Activated CD4-positive, alpha-beta T cell treated with anti-CD3 and anti-CD28 coated beads for 36 hours (primary cell): ENCODE measurements around the gene BCL2L13. TPM values are rescaled to one million over a fixed set of nuclear protein-coding genes. Genes with fewer than 3 reads are reported as not detected.
A peak's percentile ranks its signal among the peaks of the same experiment; 100 is the strongest.
"Not testable (repeated sequence)": the region's sequence is repeated elsewhere in the genome, so short reads cannot be mapped to it uniquely, and the experiment has no call there.

Source experiments
- ATAC-seq: fragments of 200-7000 bp; cut with Tn5 transposase; one replicate; pipeline ENCODE4 v1.10.0; 2021; ENCODE audit warnings: mild to moderate bottlenecking, moderate library complexity
- CTCF ChIA-PET: fragments of 350-600 bp; sonication (Branson Sonifier 250); formaldehyde crosslinking; loops from one replicate; lab custom pipeline; 2021; ENCODE audit warnings: antibody characterized with exemption; lab: Charles Lee
- POLR2A ChIA-PET: fragments of 350-600 bp; sonication (Branson Sonifier 250); formaldehyde crosslinking; loops from one replicate; lab custom pipeline; 2021; ENCODE audit warnings: antibody characterized with exemption, inconsistent platforms; lab: Charles Lee
- DNase-seq: peaks from one replicate; pipeline ENCODE4 v3.0.0-alpha.2; 2020
- H3K27ac Mint-ChIP-seq: one replicate; pipeline ENCODE4 v1.8.0; 2021; ENCODE audit warnings: mixed read lengths
- H3K27me3 Mint-ChIP-seq: one replicate; pipeline ENCODE4 v1.8.0; 2021; ENCODE audit warnings: mixed read lengths
- H3K36me3 Mint-ChIP-seq: one replicate; pipeline ENCODE4 v1.8.0; 2021; ENCODE audit warnings: low read depth, mixed read lengths
- H3K4me1 Mint-ChIP-seq: one replicate; pipeline ENCODE4 v1.8.0; 2021; ENCODE audit warnings: mixed read lengths
- H3K4me3 Mint-ChIP-seq: one replicate; pipeline ENCODE4 v1.8.0; 2021; ENCODE audit warnings: mild to moderate bottlenecking, moderate library complexity, mixed read lengths
- H3K9me3 Mint-ChIP-seq: one replicate; pipeline ENCODE4 v1.8.0; 2021; ENCODE audit warnings: low read depth, mixed read lengths
- intact Hi-C, 2 experiments: fragments of 100-400 bp; cut with DNase I in 1 of 2; cut with micrococcal nuclease in 1 of 2; formaldehyde crosslinking; loops; one replicate each; pipeline versions ENCODE4 v1.14.2 to v1.15.1; 2022 to 2024; cut with DNase I, micrococcal nuclease
- total RNA-seq, 2 experiments: library from RNA; stranded (reverse); gene quantifications; one replicate each; pipeline ENCODE4 v1.2.3, GENCODE V29; 2021

Gene BCL2L13
- total RNA-seq, 2 experiments from 2014 or later = 34.1 to 34.5 TPM

- intact Hi-C loops = loop anchor here (1.0 to 5.0 kb wide), 10 partner anchors 9 to 553 kb away; partner anchors contain the start of genes ATP6V1E1 (in 2 of the 2), PEX26 (in 2 of the 2), ADA2 (in 1 of the 2) and HDHD5 (in 1 of the 2)
- ChIA-PET CTCF (no interaction called here), POLR2A (interaction anchor here (0.6 kb wide), 1 partner anchor 13 kb away, joined by 3 read pairs; no protein-coding TSS in a partner anchor)
- ATAC-seq = no peak
- H3K9me3 Mint-ChIP-seq = no peaks in the 10 kb centered on the region
- peak overlapping the region; percentile 95 for H3K27ac Mint-ChIP-seq
- peaks cover 21% of the 10 kb centered on the region for H3K4me1 Mint-ChIP-seq
- H3K4me3 Mint-ChIP-seq = peak overlapping the region; percentile 88
- DNase-seq = no peak
- H3K27me3 Mint-ChIP-seq = no peaks in the 10 kb centered on the region
- H3K36me3 Mint-ChIP-seq = peaks cover 15% of the 10 kb centered on the region
Observed at GRCh38 chr22:17637490-17638181, 921 bp upstream of the BCL2L13 start.

- H3K27me3 Mint-ChIP-seq = no peaks in the 10 kb centered on the region
- H3K27ac Mint-ChIP-seq = peak overlapping the region; percentile 95
- intact Hi-C loops = loop anchor here (1.0 to 5.0 kb wide), 10 partner anchors 10 to 553 kb away; partner anchors contain the start of genes ATP6V1E1 (in 2 of the 2), PEX26 (in 2 of the 2), ADA2 (in 1 of the 2) and HDHD5 (in 1 of the 2)
- H3K9me3 Mint-ChIP-seq = no peaks in the 10 kb centered on the region
- ChIA-PET CTCF (no interaction called here), POLR2A (no interaction called here)
- DNase-seq (no peak), ATAC-seq (peak; percentile 27)
- H3K4me3 Mint-ChIP-seq = peak overlapping the region; percentile 88
- H3K4me1 Mint-ChIP-seq = peaks cover 24% of the 10 kb centered on the region
- H3K36me3 Mint-ChIP-seq = peaks cover 19% of the 10 kb centered on the region
Observed at GRCh38 chr22:17638182-17638431, 450 bp upstream of the BCL2L13 start.

- CTCF ChIA-PET = interaction anchor here (0.6 to 1.7 kb wide), 5 partner anchors 9 to 473 kb away, joined by 3 to 4 read pairs (median 3); no protein-coding TSS in a partner anchor
- intact Hi-C loops = loop anchor here (1.0 to 5.0 kb wide), 9 partner anchors 34 to 554 kb away; partner anchors contain the start of genes ADA2 (in 1 of the 2), HDHD5 (in 1 of the 2), IL17RA (in 1 of the 2) and PEX26 (in 1 of the 2)
- H3K27ac Mint-ChIP-seq = peak overlapping the region; percentile 95
- no peaks in the 10 kb centered on the region for H3K9me3 Mint-ChIP-seq
- POLR2A ChIA-PET = interaction anchor here (0.7 to 1.0 kb wide), 2 partner anchors 9 to 134 kb away, joined by 3 read pairs; no protein-coding TSS in a partner anchor
- H3K4me1 Mint-ChIP-seq = peaks cover 24% of the 10 kb centered on the region
- peak overlapping the region; percentile 88 for H3K4me3 Mint-ChIP-seq
- H3K27me3 Mint-ChIP-seq = no peaks in the 10 kb centered on the region
- H3K36me3 Mint-ChIP-seq = peaks cover 20% of the 10 kb centered on the region
- ATAC-seq (no peak), DNase-seq (peak; percentile 25)
Observed at GRCh38 chr22:17639247-17639741, 737 bp downstream of the BCL2L13 start.

- no peak overlapping the region for H3K4me3 Mint-ChIP-seq
- H3K4me1 Mint-ChIP-seq = peaks cover 24% of the 10 kb centered on the region
- ATAC-seq (no peak), DNase-seq (no peak)
- ChIA-PET POLR2A (no interaction called here), CTCF (no interaction called here)
- H3K36me3 Mint-ChIP-seq = peaks cover 20% of the 10 kb centered on the region
- H3K9me3 Mint-ChIP-seq = no peaks in the 10 kb centered on the region
- no peak overlapping the region for H3K27ac Mint-ChIP-seq
- intact Hi-C loops = no loop called here
- no peaks in the 10 kb centered on the region for H3K27me3 Mint-ChIP-seq
Observed at GRCh38 chr22:17641269-17641668, 2.7 kb downstream of the BCL2L13 start.

- intact Hi-C loops, POLR2A ChIA-PET, H3K27me3 Mint-ChIP-seq, DNase-seq, ATAC-seq, H3K9me3 Mint-ChIP-seq, H3K4me3 Mint-ChIP-seq: not testable (repeated sequence)
- peak overlapping the region; percentile 51 for H3K27ac Mint-ChIP-seq
- H3K4me1 Mint-ChIP-seq = peaks cover 24% of the 10 kb centered on the region
- CTCF ChIA-PET = interaction anchor here (0.6 to 1.1 kb wide), 2 partner anchors 9 to 121 kb away, joined by 3 read pairs; no protein-coding TSS in a partner anchor
- H3K36me3 Mint-ChIP-seq = peaks cover 21% of the 10 kb centered on the region
Observed at GRCh38 chr22:17642357-17642756, 3.8 kb downstream of the BCL2L13 start.

GRCh38 chr22:17647452-17647851, 8.9 kb downstream of the BCL2L13 start:
- intact Hi-C loops = no loop called here
- H3K36me3 Mint-ChIP-seq = peaks cover 8% of the 10 kb centered on the region
- ChIA-PET CTCF (interaction anchor here (1.0 kb wide), 1 partner anchor 8 kb away, joined by 4 read pairs; no protein-coding TSS in a partner anchor), POLR2A (no interaction called here)
- H3K9me3 Mint-ChIP-seq = no peaks in the 10 kb centered on the region
- H3K27ac Mint-ChIP-seq = no peak overlapping the region
- peaks cover 3% of the 10 kb centered on the region for H3K4me1 Mint-ChIP-seq
- no peaks in the 10 kb centered on the region for H3K27me3 Mint-ChIP-seq
- no peak overlapping the region for H3K4me3 Mint-ChIP-seq
- DNase-seq = no peak
- no peak for ATAC-seq

- Mint-ChIP-seq H3K36me3 (peaks cover 4% of the 10 kb centered on the region), H3K4me3 (no peak overlapping the region), H3K9me3 (no peaks in the 10 kb centered on the region), H3K27me3 (no peaks in the 10 kb centered on the region), H3K27ac (no peak overlapping the region), H3K4me1 (peaks cover under 1% of the 10 kb centered on the region)
- DNase-seq (no peak), ATAC-seq (no peak)
- CTCF ChIA-PET = interaction anchor here (1.0 kb wide), 1 partner anchor 9 kb away, joined by 4 read pairs; no protein-coding TSS in a partner anchor
- intact Hi-C loops = no loop called here
- POLR2A ChIA-PET = no interaction called here
Observed at GRCh38 chr22:17647991-17648390, 9.4 kb downstream of the BCL2L13 start.

GRCh38 chr22:17648569-17648968, 10.0 kb downstream of the BCL2L13 start:
- CTCF ChIA-PET = no interaction called here
- DNase-seq (no peak), ATAC-seq (no peak)
- intact Hi-C loops = no loop called here
- Mint-ChIP-seq H3K4me3 (no peak overlapping the region), H3K27me3 (no peaks in the 10 kb centered on the region), H3K36me3 (peaks cover 6% of the 10 kb centered on the region), H3K27ac (no peak overlapping the region), H3K9me3 (no peaks in the 10 kb centered on the region), H3K4me1 (no peaks in the 10 kb centered on the region)
- POLR2A ChIA-PET = no interaction called here

- CTCF ChIA-PET = no interaction called here
- ATAC-seq = no peak
- Mint-ChIP-seq H3K4me1 (no peaks in the 10 kb centered on the region), H3K36me3 (peaks cover 18% of the 10 kb centered on the region), H3K4me3 (no peak overlapping the region), H3K9me3 (no peaks in the 10 kb centered on the region), H3K27ac (no peak overlapping the region), H3K27me3 (no peaks in the 10 kb centered on the region)
- POLR2A ChIA-PET = no interaction called here
- intact Hi-C loops = no loop called here
- DNase-seq = no peak
Observed at GRCh38 chr22:17655289-17655688, 16.7 kb downstream of the BCL2L13 start.

- POLR2A ChIA-PET = no interaction called here
- no peaks in the 10 kb centered on the region for H3K27me3 Mint-ChIP-seq
- H3K36me3 Mint-ChIP-seq = peaks cover 21% of the 10 kb centered on the region
- no peaks in the 10 kb centered on the region for H3K9me3 Mint-ChIP-seq
- no peak overlapping the region for H3K27ac Mint-ChIP-seq
- no peaks in the 10 kb centered on the region for H3K4me1 Mint-ChIP-seq
- H3K4me3 Mint-ChIP-seq = no peak overlapping the region
- no peak for ATAC-seq
- no peak for DNase-seq
- CTCF ChIA-PET = no interaction called here
- intact Hi-C loops = no loop called here
Observed at GRCh38 chr22:17656870-17657395, 18.4 kb downstream of the BCL2L13 start.

- H3K36me3 Mint-ChIP-seq = peaks cover 42% of the 10 kb centered on the region
- POLR2A ChIA-PET = interaction anchor here (0.6 kb wide), 1 partner anchor 29 kb away, joined by 3 read pairs; no protein-coding TSS in a partner anchor
Observed at GRCh38 chr22:17664414-17665055, 26.0 kb downstream of the BCL2L13 start.

More at GRCh38 chr22:17664414-17665055, 26.0 kb downstream of the BCL2L13 start:
- Mint-ChIP-seq H3K27me3 (no peaks in the 10 kb centered on the region), H3K9me3 (peaks cover 6% of the 10 kb centered on the region), H3K4me3 (no peak overlapping the region), H3K4me1 (no peaks in the 10 kb centered on the region), H3K27ac (no peak overlapping the region)
- ATAC-seq (no peak), DNase-seq (no peak)
- intact Hi-C loops = no loop called here
- CTCF ChIA-PET = interaction anchor here (0.6 kb wide), 1 partner anchor 9 kb away, joined by 3 read pairs; no protein-coding TSS in a partner anchor
